ENCODE measurements around the gene ATP1B1.

Gene ATP1B1

DNA sequence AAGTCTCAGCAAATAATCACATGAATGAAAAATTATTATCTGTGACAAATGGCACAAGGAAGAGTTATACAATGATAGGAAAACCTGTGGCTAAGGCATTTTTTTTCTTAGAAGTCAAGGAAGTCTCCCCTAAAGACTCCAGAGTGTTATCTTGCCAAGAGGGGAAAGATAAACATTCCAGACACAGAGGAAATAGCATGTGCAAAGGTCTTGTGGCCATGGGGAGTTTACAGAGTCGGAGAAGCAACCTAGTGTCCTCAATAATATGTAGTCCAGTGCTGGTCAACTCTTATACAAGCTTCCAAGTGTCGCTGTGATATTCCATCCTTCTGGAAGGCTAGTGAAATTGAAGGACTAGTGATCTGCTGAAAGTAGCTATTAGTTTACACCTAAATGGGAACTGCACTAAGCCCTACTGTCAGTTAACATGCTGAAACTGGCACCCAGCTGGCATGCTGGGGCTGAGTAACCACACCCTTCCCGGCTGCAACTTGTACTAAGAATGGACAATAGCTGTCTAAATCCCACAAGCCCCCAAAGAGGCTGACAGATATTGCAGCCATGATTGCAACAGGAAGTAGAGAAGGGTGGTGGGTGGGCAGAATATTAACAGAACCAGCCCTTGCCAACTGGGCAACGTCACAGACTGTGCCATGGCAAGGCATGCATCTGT is 11.5 kb upstream of the ATP1B1 start:
- no peak for DNase-seq (ENCODE audit: low read depth, low spot score)

DNA sequence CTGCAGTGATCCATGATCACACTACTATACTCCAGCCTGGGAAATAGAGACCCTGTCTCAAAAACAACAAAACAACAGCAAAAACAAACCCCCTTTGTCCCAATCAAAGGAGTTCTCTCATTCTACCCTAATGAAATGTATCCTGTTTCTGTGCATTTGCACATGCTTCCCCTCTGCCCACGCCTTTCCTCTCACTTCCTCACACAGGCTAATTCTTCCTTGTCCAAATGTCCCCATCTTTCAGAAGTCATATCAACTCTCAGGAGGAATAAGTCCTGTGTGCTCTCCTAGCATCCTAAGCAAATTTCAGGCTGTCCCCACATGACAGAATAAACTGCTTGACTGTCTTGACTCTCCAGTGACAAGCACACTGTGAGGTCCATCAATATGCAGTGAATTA is 8.1 kb upstream of the ATP1B1 start:
- DNase-seq (ENCODE audit: low read depth, low spot score), result no peak

DNA sequence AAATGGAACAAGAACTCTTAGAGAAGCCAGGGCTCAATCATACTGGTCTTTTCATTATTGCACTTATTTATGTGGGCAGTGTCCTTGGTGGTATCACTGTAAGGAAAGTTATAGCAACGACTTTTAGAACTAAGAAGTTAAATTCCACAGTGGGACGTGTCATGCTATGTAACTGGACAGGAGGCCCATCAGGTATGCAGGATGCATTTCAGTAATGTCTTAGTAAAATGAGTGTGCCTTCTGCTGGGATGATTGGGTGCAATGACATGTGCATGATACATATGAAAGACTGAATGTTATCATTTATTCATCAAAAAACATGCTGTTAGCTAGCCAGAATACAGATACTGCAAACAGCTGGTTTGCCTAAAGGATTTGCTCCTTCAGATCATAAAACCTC is 6.9 kb upstream of the ATP1B1 start:
- no peak for DNase-seq (ENCODE audit: low read depth, low spot score)

- DNase-seq (ENCODE audit: low read depth, low spot score), result no peak
These were observed 6.3 kb upstream of the ATP1B1 start for GRCh38 chr1:169100208-169100607.

- DNase-seq (ENCODE audit: low read depth, low spot score), result no peak
These were observed 5.8 kb upstream of the ATP1B1 start for GRCh38 chr1:169100651-169101088.

GRCh38 chr1:169102567-169102966 is 3.9 kb upstream of the ATP1B1 start:
- DNase-seq (ENCODE audit: low read depth, low spot score), result peak; percentile 45

GRCh38 chr1:169103002-169103401 is 3.5 kb upstream of the ATP1B1 start:
- no peak for DNase-seq (ENCODE audit: low read depth, low spot score)

GRCh38 chr1:169103480-169103893 is 3.0 kb upstream of the ATP1B1 start:
- DNase-seq (ENCODE audit: low read depth, low spot score), result no peak

DNA sequence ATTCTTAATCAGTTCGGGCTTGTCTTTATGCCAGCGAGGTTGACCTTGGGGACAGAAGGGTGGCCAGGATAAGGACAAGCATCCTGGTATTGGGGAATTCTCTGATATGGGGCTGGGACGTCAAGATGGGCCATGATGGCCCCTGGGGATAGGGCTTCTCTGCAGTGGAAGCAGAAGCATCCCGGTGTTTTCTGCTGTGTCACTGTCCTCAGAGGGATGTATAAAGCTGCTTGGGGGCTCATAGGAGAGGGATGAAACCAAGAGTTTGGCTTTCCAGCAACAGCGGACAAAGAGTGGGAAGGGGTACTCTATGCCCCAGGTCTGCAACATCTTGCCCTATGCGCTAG is 1.4 kb upstream of the ATP1B1 start:
- DNase-seq (ENCODE audit: low read depth, low spot score), result no peak

DNA sequence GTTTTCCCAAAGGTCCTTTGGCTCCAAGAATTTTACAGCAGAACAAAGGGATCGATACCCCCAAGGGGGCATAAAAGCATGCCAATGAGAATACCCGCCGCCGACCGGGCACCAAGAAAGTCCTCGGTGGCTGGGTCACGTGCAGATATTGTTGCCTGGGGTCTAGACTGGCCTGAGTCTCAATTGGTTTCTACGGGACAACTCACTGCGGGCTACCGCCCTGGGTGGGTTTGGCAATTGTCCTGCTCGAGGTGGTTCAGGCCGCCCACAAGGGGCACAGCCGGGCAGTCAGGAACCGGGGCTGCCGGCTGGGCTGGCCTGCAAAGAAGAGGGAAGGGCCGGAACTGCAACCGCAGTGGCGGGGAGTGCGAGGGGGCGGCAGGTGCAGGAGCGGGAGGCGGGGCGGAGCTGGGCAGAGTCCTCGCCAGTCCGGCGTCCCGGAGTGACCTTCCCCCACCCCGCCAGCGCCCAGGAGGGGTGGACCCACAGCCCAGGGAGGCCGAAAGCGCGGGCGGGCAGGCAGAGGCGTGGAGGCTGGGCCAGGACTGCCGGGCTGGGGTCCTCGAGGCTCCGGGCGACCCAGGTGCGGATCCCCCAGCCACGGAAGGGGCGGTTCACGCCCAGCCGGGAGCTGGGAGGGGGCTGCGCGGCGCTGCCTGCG is 926 bp upstream of the ATP1B1 start:
- peak; percentile 77 for DNase-seq (ENCODE audit: low read depth, low spot score)

GRCh38 chr1:169106921-169107602 is 572 bp downstream of the ATP1B1 start:
- no peak for DNase-seq (ENCODE audit: low read depth, low spot score)

GRCh38 chr1:169107603-169108208 is 1.2 kb downstream of the ATP1B1 start:
- no peak for DNase-seq (ENCODE audit: low read depth, low spot score)

GRCh38 chr1:169108223-169108622 is 1.7 kb downstream of the ATP1B1 start:
- no peak for DNase-seq (ENCODE audit: low read depth, low spot score)

GRCh38 chr1:169108863-169109560 is 2.5 kb downstream of the ATP1B1 start:
- DNase-seq (ENCODE audit: low read depth, low spot score), result no peak

GRCh38 chr1:169109561-169110134 is 3.2 kb downstream of the ATP1B1 start:
- DNase-seq (ENCODE audit: low read depth, low spot score), result peak; percentile 61

DNA sequence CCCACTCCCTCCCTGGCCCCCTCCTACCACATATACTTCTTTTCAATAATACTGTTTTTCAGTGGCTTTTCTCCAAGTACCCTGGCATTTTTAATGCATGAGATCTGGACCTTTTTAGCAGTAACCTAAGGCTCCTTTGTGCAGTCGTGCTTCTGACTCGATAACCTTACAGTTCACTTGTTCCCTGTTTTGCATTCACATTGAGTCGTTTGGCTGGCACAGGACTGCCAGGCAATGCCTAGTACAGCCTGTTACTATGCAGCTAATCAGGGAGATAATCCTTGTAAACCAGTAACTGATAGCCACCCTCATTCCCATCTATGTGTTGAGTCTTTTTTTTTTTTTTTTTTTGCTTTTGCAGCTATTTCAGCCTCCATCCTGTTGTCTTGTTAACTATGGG is 3.7 kb downstream of the ATP1B1 start:
- DNase-seq (ENCODE audit: low read depth, low spot score), result no peak

- DNase-seq (ENCODE audit: low read depth, low spot score), result no peak
These were observed 4.4 kb downstream of the ATP1B1 start for GRCh38 chr1:169110689-169111447.

DNA sequence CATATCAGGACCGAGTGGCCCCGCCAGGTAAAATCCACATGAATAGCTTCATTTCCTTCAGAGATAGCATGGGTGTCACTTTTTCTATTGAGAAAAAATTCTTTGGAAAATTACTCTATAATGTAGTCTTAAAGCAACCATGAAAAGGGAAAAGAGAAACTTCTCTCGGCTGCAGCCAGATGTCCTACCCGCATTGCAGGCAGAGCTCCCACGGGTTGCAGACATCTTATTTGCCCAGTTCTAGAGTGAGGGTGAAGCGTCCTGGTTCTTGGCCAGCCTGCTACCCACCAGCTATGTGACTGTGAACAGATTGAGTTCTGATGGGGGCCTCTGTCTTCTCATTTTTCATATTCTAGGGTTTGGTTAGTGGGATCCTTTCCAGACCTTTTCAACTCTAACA is 5.0 kb downstream of the ATP1B1 start:
- no peak for DNase-seq (ENCODE audit: low read depth, low spot score)

DNA sequence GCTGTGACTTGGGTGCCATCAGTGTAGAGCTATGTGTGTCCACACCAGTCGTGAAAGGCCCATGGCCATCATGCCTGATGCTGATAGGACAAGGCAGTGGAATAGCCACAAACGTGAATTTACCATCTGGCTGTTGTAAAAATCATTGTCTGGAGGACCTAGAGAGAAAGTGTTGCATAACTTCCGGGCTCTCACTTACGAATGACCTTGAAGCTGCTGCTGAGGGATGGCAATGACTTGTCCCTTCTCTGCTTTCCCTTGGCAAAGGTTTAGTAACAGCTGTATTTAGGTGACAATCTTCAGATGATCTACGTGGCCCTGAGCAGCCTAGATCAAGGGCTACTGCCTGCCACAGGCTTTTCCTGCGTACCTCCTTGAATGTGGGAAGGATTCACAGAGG is 5.8 kb downstream of the ATP1B1 start:
- DNase-seq (ENCODE audit: low read depth, low spot score), result no peak

- DNase-seq (ENCODE audit: low read depth, low spot score), result peak; percentile 65
These were observed 7.2 kb downstream of the ATP1B1 start for GRCh38 chr1:169113613-169114119.

Data from ELF-1 (cell line).